Measurements from ENCODE around the gene PNPLA6.

The PNPLA6 gene

DNA sequence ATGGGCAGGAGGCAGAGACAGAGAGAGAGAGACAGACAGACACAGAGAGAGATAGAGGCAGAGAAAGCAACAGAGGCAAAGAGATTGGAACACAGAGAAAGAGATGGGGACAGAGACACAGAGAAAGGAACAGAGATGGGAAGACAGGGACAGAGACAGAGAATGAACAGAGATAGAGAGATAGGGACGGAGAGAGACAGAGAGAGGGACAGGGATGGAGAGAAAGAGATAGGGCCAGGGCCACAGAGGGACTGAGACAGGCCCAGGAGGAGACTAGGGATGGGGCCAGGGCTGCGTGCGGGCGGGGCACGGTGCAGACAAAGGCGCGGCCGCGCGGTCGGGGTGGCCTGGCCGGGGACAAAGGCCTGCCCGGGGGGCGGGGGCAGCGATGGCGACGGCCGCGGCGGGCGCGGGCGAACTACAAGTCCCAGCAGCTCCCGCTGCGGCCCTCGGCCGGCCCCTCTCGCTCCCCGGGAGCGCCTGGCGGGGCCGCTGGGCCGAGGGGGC lies 19.8 kb upstream of the PNPLA6 start, which contains the start of gene ZNF358:
Gene ZNF358, plus strand, starts transcription at position 459 of the 507 bp plus-strand sequence. CDS start 3,140 bp downstream, outside the sequence.
- DNase-seq (ENCODE audit: low spot score), result peak; percentile 46

DNA sequence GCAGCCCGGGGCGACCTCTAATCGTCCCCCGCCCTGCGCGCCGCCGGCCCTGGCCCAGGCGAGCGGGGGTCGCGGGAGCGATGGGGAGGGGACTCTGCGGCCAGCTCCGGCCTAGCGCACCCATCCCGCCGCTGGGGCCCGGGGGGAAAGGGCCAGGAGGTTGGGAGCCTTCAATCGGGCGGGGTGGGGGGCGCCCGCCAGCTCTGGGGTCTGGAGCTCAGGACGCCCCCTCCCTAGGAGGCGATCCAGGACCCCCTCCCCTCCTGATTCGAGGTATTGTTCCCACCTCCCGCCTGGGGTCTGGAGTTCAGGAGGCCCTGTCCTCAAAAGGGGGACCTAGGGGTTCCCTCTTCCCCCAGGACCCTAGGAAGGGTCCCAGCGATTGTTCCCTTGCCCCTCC lies 19.2 kb upstream of the PNPLA6 start:
- no peak for DNase-seq (ENCODE audit: low spot score)

DNA sequence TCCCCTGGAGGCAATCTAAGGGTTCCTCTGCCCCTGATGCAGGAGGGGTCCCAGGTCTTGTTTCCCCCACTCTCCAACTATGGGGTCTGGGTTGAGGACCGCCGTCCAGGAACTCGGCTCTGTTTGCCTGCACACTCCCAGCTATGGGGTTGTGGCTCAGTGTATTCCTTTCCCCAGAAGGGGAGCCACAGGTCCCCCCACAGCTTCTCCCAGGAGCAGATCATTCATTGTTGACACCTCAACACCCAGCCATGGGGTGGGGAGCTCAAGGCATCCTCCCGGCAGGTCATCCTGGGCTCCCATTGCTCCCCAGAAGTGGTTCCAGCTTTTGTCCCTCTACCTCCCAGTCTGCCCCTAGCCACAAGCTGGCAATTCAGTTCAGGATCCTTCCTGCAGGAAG lies 18.6 kb upstream of the PNPLA6 start:
- no peak for DNase-seq (ENCODE audit: low spot score)

DNA sequence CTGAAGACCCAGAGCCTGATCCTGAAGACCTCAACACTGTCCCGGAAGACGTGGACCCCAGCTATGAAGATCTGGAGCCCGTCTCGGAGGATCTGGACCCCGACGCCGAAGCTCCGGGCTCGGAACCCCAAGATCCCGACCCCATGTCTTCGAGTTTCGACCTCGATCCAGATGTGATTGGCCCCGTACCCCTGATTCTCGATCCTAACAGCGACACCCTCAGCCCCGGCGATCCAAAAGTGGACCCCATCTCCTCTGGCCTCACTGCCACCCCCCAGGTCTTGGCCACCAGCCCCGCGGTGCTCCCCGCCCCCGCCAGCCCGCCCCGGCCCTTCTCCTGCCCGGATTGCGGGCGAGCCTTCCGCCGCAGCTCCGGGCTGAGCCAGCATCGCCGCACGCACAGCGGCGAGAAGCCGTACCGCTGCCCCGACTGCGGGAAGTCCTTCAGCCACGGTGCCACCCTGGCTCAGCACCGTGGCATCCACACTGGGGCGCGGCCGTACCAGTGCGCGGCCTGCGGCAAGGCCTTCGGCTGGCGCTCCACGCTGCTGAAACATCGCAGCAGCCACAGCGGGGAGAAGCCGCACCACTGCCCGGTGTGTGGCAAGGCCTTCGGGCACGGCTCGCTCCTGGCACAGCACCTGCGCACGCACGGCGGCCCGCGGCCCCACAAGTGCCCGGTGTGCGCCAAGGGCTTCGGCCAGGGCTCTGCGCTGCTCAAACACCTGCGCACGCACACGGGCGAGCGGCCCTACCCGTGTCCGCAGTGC lies 16.0 kb upstream of the PNPLA6 start:
- no peak for DNase-seq (ENCODE audit: low spot score)

DNA sequence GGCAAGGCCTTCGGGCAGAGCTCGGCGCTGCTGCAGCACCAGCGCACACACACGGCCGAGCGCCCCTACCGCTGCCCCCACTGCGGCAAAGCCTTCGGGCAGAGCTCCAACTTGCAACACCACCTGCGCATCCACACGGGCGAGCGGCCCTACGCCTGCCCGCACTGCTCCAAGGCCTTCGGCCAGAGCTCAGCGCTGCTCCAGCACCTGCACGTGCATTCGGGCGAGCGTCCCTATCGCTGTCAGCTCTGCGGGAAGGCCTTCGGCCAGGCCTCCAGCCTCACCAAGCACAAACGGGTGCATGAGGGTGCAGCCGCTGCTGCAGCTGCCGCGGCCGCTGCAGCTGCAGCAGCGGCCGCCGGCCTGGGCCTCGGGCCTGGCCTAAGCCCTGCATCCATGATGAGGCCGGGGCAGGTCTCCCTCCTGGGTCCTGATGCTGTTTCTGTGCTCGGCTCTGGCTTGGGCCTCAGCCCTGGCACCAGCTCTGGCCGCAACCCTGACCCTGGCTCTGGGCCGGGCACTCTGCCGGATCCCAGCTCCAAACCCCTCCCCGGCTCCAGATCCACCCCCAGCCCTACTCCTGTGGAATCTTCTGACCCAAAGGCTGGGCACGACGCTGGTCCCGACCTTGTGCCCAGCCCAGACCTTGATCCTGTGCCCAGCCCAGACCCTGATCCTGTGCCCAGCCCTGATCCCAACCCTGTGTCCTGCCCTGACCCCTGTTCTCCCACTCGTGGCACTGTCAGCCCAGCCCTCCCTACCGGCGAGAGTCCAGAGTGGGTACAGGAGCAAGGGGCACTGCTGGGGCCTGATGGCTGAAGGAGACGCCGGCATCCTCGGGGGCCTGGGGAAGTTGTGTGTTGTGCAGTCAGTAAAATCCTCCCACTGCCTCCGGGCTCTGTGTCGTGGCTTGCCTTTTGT lies 15.1 kb upstream of the PNPLA6 start:
- DNase-seq (ENCODE audit: low spot score), result no peak

DNA sequence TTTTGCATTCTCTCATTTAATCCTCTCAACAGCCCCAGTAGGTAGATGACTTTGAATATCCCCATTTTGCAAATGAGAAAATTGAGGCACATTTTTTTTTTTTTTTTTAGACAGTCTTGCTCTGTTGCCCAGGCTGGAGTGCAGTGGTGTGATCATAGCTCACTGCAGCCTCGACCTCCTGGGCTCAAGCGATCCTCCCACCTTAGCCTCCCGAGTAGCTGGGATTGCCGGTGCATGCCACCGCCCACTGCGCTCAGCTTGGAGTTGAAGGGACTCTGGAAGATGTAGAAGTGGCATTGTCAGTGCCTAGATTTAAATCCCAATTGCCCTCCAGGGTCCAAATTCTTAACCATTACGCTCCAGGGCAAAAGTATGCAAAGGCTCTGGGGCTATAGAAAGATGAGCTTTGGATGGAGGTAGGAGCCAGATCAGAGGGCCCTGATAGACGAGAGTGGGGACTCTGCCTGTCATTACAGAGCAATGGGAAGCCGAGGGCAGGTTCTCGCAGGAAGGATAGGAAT lies 13.9 kb upstream of the PNPLA6 start:
- DNase-seq (ENCODE audit: low spot score), result no peak

DNA sequence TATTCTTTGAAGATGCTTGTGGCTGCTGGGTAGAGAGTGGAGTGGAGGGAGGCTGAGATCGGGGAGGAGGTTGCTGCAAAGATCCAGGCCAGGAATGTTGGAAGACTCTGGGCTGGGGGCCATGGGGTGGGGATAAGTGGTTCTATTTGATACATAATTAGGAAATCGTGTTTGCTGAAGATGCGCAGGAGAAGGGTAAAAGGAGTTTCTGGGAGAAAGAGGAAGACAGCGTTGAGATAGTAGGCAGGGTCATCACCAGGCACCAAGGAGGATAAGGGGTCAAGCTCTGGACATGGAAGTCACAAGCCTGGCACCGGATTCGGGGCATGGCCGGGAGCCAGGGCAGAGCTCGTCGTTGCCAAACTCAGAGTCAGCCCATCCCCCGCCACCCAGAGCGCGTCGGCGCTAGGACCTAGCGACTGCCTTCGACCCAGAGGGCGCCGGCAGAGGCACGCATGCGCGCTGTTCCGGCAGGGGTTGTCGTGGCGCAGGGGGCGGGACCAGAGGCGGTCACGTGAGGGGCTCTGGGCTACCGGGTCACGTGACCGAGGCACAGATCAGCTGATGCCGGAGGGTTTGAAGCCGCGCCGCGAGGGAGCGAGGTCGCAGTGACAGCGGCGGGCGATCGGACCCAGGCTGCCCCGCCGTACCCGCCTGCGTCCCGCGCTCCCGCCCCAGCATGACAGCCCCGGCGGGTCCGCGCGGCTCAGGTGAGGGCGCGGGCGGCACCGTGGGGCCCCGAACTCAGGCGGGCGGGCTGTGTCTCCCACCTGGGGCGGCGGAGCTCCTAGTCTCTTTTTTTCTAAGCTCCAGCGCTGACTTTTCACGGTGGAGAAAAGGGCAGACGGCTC lies 13.2 kb upstream of the PNPLA6 start, which contains the start of gene MCOLN1:
Gene MCOLN1, plus strand, starts transcription at position 553 of the 851 bp plus-strand sequence. Its CDS starts 127 bp downstream, at position 680.
- DNase-seq (ENCODE audit: low spot score), result peak; percentile 100

DNA sequence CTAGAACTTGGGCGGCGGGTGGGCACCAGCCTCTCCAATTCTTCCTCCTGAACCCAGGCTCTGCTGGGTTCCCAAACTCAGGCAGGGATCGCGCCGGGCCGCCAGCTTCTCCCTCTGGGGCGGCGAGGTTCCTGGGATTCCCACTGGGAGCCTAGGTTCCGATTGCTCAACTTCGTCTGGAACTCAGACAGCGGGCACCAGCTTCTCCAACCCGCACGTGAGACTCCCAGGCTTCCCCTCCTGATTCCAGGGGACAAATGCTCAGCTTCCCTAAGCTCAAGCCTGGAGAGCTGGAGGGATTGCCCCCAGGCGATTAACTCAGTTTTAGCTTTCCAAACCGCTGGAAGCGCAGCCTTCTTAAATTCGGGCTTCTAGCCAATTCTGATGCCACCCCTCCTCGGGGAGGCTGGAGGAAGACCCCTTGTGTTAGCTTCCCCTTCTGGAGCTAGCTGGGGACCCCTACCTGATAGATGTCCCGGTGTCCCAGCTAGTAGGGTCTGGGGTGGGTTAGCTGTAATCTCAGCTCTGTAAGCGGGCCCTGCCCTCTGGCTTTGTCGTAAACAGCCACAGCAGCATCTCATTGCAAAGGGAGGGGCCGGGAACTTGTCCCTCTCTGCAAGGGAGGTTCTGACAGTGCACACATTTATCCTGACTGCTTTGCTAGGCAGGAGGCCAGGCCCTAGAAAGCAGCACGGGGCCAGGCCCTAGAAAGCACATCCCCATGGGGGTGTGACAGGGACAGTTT lies 12.4 kb upstream of the PNPLA6 start:
- DNase-seq (ENCODE audit: low spot score), result no peak

DNA sequence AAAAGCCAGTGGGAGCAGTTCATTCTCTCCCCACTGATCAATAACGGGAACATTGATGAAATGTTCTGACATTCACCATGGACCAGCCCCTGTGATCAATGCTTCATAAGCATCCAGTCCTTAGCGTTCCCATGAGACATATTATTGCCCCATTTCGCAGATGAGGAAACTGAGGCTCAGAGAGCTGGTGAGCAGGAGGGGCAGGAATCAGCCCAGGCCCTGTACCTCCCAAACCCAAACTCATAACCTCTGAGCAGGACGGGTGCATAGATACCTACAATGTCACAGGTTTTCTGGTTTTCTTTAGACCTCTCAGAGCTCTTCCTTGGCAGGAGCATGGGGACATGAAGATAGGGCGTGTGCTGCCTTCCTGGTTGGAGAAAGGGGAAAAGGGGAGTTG lies 11.0 kb upstream of the PNPLA6 start:
- no peak for DNase-seq (ENCODE audit: low spot score)

DNA sequence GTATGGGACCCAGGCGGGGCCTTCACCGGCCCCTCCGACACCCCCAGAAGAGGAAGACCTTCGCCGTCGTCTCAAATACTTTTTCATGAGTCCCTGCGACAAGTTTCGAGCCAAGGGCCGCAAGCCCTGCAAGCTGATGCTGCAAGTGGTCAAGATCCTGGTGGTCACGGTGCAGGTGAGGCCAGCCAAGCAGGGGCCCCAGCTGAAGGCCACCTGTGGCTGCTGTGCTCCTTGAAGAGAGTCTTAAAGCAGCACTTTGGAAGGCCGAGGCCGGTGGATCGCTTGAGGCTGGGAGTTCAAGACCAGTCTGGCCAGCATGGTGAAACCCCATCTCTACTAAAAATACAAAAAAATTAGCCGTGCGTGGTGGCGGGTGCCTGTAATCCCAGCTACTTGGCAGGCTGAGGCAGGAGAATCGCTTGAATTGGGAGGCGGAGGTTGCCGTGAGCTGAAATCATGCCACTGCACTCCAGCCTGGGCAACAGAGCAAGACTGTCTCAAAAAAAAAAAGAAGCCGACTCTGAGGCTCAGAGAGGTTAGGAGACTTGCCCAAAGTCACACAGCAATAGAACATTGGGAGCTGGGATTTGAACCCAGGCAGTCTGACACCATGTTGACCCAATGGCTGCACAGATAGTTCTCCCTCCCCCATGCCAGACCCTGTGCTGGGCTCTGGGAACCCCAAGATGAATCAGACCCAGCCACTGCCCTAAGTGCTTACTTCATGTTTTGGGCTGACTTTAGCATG lies 10.4 kb upstream of the PNPLA6 start:
- no peak for DNase-seq (ENCODE audit: low spot score)

DNA sequence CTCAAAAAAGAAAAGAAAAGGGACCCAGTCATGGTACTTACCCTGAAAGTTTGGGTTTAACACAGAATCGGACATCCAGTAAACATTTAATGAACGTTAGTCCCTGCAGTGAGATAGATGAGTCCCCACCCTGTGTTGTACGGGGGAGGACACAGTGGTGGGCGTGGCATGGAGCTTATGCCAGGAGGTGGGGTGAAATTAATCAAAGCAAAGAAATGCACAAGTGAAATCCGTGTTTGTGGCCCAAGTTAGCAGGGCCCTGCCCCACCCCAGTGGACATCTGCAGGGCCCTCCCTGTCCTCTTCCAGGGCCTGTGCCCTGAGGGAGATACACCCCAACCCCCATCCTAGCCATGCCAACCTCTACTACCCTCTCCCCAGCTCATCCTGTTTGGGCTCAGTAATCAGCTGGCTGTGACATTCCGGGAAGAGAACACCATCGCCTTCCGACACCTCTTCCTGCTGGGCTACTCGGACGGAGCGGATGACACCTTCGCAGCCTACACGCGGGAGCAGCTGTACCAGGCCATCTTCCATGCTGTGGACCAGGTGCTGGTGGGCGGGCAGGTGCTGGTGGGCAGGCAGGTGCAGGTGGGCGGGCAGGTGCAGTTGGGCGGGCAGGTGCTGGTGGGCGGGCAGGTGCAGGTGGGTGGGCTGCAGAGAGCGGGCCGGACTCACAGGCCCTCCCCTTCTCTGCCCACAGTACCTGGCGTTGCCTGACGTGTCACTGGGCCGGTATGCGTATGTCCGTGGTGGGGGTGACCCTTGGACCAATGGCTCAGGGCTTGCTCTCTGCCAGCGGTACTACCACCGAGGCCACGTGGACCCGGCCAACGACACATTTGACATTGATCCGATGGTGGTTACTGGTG lies 9.2 kb upstream of the PNPLA6 start:
- no peak for DNase-seq (ENCODE audit: low spot score)

DNA sequence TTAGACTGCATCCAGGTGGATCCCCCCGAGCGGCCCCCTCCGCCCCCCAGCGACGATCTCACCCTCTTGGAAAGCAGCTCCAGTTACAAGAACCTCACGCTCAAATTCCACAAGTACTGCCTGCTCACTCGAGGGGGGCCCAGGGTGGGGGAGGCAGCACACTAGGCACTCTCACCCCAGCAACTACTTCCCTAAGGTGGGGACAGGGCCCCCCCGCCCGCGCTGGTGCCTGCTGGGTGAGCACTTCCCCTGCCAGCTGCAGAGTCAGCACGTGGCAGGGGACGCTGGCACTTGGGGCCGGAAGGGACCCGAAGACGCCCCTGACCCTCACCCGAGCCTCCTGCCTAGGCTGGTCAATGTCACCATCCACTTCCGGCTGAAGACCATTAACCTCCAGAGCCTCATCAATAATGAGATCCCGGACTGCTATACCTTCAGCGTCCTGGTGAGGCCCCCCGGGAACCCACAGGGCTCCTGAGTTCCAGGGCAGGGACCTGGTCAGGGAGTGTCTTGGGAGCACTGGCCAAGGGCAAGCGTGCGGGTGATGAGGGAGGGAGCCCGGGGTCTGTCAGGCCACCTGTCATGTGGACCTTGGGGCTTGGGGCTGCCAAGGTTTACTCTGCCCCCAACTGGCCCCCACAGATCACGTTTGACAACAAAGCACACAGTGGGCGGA lies 7.9 kb upstream of the PNPLA6 start:
- DNase-seq (ENCODE audit: low spot score), result no peak

DNA sequence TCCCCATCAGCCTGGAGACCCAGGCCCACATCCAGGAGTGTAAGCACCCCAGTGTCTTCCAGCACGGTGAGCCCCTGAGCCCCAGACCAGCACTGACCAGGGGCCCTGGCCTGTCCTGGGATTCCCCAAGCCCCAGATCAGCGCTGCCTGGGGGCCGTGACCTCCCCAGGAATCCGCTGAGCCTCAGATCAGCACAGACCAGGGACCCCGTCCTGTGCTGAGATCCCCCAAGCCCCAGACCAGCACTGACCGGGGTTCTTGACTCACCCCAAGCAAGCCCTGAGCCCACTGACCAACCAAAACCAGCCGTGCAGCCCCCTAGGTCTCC lies 7.4 kb upstream of the PNPLA6 start:
- DNase-seq (ENCODE audit: low spot score), result no peak

DNA sequence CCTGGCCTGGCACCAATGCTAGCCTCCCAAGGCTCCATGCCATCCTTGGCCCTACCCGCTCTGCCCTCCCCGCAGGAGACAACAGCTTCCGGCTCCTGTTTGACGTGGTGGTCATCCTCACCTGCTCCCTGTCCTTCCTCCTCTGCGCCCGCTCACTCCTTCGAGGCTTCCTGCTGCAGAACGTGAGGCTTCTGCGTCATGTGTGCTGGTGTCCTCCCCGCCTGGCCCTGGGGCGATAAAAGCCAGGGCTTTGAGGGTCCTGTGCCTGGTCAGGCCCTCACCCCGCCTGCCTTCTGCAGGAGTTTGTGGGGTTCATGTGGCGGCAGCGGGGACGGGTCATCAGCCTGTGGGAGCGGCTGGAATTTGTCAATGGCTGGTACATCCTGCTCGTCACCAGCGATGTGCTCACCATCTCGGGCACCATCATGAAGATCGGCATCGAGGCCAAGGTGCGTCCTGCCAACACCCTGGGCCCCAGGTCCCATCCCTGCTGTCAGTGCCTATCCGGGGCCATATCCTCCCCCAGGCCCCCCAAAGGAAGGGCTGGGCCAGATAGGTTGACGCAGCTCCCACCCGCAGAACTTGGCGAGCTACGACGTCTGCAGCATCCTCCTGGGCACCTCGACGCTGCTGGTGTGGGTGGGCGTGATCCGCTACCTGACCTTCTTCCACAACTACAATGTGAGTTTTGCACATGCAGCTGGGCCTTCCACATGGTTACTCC lies 6.8 kb upstream of the PNPLA6 start:
- DNase-seq (ENCODE audit: low spot score), result no peak

DNA sequence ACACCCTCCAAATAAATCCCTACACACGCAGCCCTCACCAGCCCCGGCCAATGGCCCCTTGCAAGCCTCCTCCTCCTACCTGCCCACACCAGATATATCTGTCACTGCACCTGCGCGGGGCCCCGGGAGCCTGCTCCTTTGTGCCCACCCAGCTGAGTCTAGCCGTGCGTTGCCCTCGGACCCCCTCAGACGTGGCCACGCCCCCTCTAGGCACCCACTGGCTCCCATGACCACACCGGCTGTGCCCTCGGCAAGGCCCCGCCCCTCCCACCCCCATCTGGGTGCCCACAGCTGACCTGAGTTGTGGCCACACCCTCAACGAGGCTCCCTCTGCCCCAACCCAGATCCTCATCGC lies 6.3 kb upstream of the PNPLA6 start:
- DNase-seq (ENCODE audit: low spot score), result no peak

DNA sequence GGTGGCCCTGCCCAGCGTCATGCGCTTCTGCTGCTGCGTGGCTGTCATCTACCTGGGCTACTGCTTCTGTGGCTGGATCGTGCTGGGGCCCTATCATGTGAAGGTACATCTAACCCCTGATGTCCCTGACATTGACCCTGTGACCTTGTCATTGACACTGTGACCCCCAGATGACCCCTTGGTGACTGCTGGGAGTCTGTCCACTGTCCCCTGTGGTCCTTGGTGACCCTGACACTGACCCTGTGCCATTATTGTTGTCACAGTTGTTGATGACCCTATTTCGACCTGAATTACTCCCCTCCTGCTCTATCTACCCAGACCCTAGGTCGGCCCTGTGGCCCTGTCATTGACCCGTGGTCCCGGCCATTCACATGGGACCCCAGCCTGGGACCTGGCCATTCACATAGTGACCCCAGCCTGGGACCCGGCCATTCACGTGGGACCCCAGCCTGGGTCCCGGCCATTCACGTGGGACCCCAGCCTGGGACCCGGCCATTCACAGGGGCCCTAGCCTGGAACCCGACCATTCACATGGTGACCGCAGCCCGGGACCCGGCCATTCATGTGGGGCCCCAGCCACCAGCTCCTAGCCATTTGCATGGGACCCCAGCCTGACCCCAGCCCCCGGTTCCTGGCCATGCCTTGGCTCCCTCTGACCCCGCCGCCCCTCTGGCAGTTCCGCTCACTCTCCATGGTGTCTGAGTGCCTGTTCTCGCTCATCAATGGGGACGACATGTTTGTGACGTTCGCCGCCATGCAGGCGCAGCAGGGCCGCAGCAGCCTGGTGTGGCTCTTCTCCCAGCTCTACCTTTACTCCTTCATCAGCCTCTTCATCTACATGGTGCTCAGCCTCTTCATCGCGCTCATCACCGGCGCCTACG lies 5.7 kb upstream of the PNPLA6 start:
- no peak for DNase-seq (ENCODE audit: low spot score)

DNA sequence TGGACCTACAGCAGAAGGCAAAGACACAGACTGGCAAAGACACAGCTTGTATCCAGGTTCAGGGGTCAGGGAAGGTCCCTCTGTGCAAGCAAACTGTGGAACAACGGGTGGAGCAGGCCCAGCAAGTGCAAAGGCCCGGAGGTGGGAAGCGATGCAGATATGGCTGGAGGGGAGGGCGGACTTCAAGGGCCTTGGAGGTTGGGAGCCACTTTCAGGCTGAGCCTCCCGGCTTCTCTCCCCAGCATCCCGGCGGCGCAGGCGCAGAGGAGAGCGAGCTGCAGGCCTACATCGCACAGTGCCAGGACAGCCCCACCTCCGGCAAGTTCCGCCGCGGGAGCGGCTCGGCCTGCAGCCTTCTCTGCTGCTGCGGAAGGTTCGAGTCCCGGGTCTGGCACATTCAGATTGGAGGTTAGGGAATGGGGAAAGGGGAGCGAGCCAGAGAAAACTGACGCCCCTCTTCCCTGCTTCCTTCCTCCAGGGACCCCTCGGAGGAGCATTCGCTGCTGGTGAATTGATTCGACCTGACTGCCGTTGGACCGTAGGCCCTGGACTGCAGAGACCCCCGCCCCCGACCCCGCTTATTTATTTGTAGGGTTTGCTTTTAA lies 2.1 kb upstream of the PNPLA6 start:
- no peak for DNase-seq (ENCODE audit: low spot score)

Data from germinal center (tissue), 1 donor.